KBM-7 (cell line): ENCODE data around the gene MANBA.

Experiments
- DNase-seq: peaks from one replicate; pipeline ENCODE4 v3.0.0-alpha.2; 2015
- in situ Hi-C: fragments of 300-500 bp; cut with MboI; formaldehyde crosslinking; loops from 2 replicates; pipeline ENCODE4 v1.14.3; 2020; ENCODE audit warnings: low sequenced_read_pairs, low pct_unique_long_range_greater_than_20kb, mixed read lengths

The MANBA gene

DNA sequence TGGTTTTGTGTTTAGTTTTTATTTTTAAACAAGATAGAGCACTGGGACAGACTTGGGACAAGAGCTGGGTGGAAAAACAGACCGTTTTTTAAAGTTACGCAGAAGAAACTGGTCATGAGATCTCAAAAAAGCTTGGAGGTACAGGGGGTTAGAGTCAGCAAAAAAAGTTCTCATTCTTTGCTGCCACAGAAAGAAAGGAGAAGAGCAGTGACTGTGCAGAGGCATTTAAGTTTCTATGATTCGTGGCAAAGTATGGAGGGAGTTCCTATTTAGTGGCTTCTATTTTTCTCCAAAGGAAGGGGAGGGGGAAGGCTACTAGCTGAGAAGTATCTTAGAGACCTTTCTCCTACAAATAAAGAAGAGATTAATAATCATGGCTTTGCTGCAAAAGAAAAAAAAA, 68.3 kb downstream of the MANBA start:
- in situ Hi-C loops, result no loop called here
- DNase-seq, result no peak

DNA sequence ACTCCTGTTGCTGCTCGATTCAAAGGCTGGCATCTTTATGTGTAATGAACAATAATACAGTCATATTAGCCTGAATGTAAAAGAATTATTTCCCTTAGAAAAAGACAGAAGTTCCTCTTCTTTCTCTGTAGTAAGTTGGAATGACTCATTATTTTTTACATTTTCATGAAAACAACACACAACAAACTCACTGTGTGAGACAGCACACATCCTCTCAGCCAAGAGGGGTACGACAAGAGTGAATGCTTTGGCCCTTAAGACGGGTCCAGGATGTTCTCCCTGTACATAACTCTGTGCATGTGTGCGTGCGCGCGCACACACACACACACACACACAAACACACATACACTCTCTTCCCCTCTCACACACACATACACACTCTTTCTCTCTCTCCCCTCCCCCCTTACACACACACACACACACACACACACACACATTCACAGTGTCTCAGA, 72.8 kb downstream of the MANBA start:
- no peak for DNase-seq
- in situ Hi-C loops, result no loop called here

DNA sequence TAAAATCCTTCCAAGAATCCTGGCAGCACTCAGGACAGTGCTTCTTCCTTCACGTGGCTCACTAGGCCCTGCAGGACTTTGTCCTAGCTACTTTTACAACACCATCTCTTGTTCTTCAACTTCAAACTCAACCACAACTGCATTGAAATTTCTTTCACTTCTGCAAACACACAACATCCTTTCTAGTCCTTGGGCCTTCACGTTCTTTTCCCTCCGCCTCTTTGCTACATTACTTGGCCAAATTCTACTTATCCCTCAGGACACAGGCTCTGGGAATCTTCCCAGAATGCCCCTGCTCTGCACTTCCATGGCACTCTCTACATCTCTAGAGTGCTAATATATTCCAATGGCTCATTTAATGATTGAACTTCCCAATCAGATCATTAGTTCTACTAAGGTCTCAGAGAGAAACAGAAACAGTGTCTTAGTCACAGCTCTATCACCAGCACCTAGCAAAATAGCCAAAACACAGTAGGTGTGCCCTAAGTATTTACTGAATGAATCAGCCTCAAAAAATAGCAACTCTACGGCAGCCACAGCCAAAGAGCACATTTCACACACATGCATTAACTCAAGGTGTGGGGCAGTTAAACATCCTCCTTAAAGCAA, 73.3 kb downstream of the MANBA start:
- no peak for DNase-seq
- in situ Hi-C loops, result no loop called here

DNA sequence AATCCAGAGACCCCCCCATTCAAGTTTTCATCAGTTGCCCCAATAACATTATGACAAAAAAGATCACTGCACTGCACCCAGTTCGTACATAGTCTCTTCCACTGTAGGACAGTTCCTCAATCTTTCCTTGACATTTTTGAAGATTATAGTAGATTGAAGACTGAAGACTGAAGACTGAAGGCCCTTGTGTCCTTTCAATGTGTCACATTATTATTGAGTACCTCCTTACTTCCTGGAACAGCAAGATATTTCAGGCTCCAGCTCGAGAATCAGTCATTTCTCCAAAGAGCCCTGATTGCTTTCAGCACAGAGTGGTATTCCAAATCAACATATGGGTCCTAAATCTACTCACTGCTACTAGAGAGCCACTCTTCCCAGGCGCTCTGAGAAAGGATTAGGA, 75.0 kb downstream of the MANBA start:
- in situ Hi-C loops, result no loop called here
- no peak for DNase-seq

DNA sequence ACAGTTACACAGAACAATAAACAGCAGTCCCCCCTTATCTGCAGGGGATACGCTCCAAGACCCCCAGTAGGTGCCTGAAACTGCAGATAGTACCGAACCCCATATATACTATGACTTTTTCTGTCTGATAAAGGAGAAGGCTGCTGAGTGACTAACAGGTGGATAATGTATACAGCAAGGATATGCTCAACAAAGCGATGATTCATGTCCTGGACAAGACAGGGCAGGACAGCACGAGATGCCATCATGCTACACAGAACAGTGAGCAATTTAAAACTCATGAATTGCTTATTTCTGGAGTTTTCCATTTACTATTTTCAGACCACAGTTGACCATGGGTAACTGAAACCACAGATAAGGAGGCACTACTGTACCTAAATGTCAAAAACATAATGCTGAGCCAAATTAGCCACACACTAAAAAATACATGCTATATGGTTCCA, 76.1 kb downstream of the MANBA start:
- in situ Hi-C loops, result no loop called here
- no peak for DNase-seq

DNA sequence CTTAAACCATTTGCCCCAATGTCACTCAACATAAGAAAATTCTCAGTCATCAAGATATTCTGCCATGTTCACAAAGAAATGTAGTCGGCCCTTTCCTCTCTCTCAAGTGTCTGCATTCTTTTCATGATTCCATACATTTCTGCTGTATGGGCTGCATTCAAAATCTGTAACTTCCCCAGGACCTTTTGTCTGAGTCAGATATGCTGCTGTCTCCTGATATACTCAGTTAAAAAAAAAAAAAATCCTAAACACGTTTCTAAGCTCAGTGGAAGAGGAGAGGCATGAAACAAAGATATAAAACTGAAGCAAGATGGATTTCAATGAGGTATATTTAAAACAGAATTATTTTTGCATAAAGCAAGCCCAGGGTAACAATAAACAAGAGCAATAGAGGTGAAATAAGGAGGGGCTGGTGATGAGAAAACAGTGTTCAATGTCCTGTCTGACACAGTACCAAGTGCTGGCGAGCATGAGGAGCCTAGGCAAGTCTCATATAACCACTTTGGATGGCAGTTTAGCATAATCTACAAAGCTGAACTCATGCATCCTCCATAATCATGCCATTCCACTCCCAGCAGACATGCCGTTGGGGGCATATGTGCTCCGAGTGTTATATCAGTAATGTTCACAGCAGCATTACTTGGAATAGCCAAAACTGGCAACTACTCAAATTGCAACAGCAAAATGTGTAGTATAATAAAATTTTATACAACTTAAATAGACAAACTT, 76.7 kb downstream of the MANBA start:
- no peak for DNase-seq
- in situ Hi-C loops, result no loop called here

DNA sequence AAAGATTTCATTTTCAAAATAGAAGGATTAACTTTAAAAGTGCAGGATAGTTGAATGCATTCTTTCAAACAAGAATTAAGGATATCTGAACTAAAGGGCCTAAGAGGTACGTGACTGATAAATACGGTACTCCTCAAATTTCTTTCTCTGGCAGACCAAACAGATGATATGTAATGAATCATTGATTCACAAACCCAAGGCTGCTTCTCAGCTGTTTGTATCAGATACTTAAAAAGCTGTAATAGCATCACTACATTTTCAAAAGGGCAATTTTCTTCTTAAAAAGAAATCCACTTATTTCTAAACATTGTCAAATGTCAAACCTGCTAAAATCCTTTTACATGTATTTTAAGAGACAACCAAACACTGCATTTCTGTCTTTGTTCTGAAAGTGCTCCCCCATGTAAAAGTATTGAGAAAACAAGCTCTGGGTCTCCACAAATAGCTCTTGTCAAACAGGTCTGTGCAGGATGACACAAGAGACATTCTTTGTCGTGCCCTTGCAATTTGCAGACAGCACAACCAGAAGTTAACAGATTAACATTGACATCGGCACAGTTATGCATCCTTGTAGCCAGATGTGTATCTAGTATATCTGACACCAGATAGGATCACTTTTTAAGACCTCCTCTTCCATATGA, 82.0 kb downstream of the MANBA start:
- DNase-seq, result no peak
- in situ Hi-C loops, result no loop called here

DNA sequence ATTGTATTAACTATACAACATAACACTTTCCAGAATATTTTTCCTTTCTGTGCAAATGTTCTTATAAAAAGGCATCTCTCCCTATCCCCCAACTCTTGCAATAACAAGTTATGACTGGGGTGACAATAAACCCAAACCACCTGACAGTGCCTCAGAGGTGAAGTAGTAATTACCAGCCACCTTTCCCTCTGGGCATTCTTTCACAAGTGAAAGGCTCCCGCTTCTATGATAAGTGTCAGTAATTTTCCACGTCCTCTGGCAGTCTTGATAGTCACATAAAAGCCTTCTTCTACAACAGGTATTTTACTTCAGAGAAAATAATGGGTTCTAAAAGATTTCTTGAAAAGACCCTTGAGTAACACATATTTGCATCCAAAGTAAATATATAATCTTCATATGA, 82.7 kb downstream of the MANBA start:
- DNase-seq, result no peak
- in situ Hi-C loops, result no loop called here

DNA sequence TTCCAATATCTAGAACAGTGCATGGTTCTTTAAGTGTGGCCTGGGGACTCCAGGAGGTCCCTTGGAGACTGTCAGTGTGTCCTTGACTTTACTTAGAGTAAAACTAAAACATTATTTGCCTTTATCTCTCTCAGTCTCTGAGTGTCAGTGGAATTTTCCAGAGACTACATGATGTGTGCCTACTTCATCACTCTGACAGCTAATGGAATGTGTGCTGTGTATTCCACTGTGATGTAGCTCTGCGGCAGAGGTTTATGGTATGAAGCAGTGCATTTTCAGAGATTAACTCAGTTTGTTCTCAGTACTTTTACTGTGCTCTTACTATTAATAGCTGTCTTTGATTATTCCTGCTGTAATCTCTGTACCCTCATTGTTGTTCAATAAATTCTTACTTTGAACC, 85.6 kb downstream of the MANBA start:
- no peak for DNase-seq
- in situ Hi-C loops, result no loop called here

DNA sequence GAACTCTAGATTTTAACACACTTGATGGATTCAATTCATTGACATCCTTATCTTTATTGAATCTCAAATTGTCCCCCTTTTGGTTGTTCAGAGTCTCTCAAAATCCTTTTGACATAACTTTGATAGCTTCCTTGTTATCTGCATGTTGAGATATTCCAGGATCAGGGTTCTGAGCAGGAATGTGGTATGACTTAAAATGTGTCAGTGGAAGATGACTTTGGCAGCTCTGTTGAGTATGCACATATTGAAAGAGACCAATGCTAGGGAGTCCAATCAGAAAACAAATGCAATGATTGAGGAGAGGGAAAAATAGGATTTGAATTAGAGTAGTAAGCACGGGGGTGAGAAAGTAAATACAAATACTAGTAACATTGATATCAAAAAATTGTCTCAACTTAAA, 93.8 kb downstream of the MANBA start:
- in situ Hi-C loops, result no loop called here
- DNase-seq, result no peak

DNA sequence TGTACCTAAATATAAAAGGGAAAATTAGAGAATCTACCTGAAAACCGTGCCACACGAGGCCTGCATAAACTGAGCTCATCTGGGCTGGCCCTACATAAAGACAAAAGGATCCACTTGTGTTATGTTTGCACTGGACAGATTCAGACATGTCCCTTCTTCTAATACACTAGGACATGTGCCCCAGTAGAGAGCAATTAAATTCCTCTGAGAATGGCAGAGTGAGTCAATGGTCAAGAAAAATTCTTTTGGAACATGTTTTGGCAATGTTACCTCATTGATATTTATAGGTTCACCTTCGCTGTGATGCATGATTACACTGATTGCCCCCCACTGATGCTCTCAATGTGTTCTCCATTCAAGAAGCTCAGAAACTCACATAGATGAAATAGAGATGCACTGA, 95.2 kb downstream of the MANBA start:
- in situ Hi-C loops, result no loop called here
- DNase-seq, result no peak

DNA sequence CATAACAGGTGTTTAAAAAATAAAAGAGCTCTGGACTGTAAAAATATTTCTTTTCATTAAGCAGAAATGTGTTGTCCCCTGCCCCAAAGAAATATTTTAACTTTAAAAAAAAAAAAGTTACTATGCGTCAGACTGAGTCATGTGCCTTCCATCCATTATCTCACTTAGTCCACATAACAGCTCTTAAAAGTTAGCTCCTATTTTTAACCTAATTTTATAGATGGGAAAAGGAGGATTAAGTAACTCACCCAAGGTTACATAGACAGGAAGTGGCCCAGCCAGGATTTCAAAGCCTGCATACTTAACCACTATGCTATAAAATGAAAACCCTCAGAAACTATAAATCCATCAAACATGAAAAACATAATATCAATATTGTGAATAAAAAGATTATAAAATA, 97.7 kb downstream of the MANBA start:
- peak; percentile 21 for DNase-seq
- in situ Hi-C loops, result no loop called here

DNA sequence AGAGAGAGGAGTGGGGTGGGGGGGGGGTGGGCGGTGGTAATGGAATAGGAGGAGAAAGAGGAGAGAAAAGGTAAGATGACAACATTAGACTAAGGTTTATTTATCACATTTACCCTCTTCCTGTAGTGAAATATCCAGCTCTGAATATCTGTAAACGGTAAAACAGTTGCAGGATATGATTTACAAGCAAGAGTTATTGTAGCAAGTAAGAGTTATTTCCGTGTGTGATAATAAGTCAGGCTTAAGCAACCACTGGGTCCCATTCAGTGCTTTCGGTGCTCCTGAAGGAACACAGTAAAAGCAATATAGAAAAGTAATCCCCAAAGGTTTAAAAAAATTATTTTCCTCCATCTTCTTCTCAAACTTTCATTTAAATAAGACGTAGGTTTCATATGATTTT, 103.6 kb downstream of the MANBA start:
- no peak for DNase-seq
- in situ Hi-C loops, result no loop called here

DNA sequence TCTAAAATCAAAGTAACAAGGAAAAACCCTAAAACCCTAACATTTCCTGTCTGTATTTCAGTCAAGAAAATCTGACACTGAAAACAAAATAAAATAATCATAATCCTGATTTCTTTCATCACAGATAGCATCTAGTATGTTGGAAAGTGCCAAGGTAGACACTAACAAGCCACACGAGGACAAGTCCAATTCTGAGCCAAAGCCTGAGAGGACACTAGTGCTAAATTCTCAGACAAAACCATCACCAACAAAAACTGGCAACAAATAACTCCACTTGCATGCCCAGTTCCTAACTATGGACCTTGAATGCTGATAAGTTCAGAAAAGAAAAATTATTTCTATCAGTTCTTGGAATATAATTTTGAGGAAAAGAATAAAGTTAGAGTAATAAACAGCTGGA, 113.7 kb downstream of the MANBA start:
- in situ Hi-C loops, result no loop called here
- no peak for DNase-seq

DNA sequence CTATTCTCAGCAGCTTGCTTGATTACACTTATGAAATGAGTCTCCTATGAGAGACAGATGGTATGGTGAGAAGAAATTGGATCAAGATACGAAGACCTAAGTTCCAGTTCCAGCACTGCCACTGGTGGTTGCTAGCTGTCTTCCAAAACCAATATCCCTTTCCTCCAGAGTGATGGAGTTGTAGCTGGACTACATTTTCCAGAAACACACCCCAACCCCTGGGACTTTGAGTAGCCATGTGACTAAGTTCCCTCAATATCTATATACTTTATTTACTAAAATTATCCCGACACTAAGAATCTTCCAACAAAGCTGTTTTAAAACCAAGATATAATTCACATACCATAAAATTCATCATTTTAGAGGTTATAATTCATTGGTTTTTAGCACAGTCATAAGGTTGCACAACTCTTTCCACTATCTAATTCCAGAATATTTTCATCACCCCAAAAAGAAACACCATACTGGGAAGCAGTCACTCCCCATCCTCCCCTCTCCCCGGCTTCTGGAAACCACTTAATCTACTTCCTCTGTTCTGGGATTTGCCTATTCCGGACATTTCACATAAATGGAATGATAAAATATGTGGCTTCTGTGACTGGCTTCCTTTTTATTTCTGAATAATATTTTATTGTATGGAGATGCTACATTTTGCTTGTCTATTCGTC, 118.0 kb downstream of the MANBA start:
- in situ Hi-C loops, result no loop called here
- DNase-seq, result no peak

DNA sequence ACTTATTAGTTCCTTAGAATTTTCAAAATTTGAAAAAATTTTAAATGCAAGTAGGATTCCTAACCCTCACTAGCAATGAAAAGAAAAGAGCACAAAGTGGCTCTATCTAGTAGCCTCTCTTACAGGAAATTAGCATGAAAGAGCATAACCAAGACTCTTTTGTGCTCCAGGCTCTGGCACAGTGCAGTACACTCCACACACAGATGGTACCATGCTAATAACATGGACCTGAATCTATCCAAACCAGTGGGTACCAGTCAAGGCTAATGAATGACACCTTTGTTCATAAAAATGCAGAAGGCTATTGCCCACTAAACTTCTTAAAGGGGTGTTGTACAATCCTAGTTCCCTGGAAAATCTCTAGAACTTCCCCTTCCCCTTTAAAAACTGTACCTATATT, 119.0 kb downstream of the MANBA start:
- in situ Hi-C loops, result no loop called here
- DNase-seq, result no peak

DNA sequence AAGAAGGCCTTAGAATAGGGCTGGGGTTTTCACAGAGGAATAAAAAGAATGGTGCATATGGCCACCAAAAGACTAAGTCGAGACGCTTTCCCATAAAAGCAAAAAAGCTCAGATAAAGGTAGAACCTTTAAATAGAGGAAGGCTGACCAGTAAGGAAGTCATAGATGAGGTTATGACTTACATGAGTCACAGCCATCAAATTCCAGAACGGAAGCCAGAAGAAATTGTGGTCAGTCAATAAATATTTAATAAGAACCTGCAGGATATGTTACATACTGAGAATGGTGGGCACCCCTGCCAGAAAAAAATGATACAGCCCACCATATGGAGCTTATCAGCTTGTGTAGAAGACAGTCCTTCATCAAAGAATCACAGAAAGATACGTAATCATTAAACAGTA, 120.1 kb downstream of the MANBA start:
- in situ Hi-C loops, result no loop called here
- no peak for DNase-seq

DNA sequence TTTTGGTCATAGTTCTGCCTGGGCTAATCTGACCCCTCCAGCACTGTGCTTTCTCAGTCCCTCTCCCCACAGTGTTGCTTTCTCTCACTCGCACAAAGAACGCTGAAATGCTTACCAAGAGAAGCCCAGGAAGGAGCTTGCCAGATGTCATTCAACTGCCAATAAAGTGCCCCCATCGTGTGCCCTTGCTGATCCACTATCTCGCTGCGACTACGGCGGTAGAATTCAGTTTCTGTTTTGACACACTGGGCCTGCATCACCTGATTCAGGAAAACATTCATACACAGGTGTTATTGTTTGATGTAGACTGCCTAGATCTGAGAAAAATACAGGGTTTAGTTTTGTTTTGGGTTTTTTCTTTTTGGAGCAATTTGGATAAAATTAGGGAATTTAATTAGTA, 121.2 kb downstream of the MANBA start:
- in situ Hi-C loops, result no loop called here
- DNase-seq, result no peak

DNA sequence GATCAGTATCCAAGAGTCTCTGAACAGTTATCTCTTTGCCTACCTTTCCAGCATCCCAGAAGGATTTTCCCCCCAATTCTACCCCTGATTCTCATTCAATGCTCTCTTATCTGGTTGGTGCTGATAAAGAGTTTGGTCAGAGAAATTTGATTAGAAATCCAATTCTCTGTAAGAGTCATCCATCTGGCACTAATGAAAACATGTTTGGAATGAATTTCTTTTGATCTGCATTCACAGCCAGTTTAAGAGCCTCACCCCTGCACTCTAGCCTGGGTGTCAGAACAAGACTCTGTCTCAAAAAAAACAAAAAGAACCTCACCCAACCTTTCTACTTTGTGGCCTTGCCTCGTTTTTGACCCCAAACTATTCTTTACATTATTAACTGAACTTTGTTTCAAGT, 122.1 kb downstream of the MANBA start:
- in situ Hi-C loops, result no loop called here
- no peak for DNase-seq

DNA sequence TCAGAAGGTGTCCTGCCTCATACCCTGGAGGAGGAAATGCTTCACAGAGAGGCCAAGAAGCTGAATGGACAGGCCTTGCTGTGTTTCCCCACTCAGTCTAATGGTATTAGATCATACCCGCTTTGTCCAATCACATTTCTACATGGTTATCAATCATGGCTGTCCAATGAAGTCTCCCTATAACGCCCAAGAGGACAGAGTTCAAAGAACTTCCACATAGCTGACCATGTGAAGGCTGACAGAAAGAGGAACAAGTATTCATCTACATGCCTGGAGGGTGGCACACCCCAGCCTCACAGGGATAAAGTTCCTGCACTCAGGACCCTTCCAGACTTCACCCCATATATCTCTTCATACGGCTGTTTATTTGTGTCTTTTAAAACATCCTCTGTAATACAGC, 123.4 kb downstream of the MANBA start:
- no peak for DNase-seq
- in situ Hi-C loops, result no loop called here
